GM23248 (cell line): Measurements from ENCODE around the gene KCTD1.

Experiments used
- EZH2 ChIP-seq: fragments of 200-600 bp; sonication (generic); IDR thresholded peaks from 2 replicates; pipeline ENCODE4 v1.6.1; 2018; ENCODE audit warnings: antibody characterized with exemption, mild to moderate bottlenecking; ENCODE audit not compliant: insufficient read depth, poor library complexity, severe bottlenecking
- EZH2phosphoT487 ChIP-seq: fragments of 200-600 bp; sonication (generic); IDR thresholded peaks from 2 replicates; pipeline ENCODE4 v1.6.1; 2018; ENCODE audit warnings: antibody characterized with exemption, moderate library complexity, mild to moderate bottlenecking, low read depth; ENCODE audit not compliant: insufficient read depth

DNA sequence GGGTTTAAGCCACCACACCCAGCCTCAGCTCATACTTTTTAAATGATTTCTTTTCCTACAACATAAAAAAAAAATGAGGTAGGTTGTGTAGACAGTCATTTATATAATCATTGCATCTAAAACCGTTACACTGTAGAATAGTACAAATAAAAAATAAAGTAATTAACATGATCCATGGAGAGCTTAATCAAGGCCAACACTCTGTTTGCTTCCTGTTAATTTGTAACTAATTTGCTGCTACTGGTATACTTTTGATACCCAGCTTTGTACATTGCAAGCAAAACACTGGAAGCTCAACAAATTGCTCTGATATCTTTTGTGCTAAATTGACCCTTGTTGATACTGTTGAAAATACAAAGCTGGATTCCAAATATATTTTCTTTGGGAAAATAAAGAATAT, 20.2 kb upstream of the KCTD1 start:
- no peak for TF ChIP-seq EZH2
- TF ChIP-seq EZH2phosphoT487, result no peak
